HG03565 (cell line): ENCODE data around the gene DISC1.

Experiments used
- ATAC-seq: cut with Tn5 transposase; IDR thresholded peaks from one replicate; pipeline ENCODE4 v1.9.1; 2021; ENCODE audit warnings: mild to moderate bottlenecking, moderate library complexity; ENCODE audit not compliant: unreplicated experiment

Gene DISC1

GRCh38 chr1:231694075-231694431 lies 67.5 kb downstream of the DISC1 start:
- ATAC-seq = no peak

- ATAC-seq = no peak
Observed at GRCh38 chr1:231694465-231695077, 68.0 kb downstream of the DISC1 start.

- ATAC-seq = no peak
Observed at GRCh38 chr1:231695439-231696255, 69.1 kb downstream of the DISC1 start.

- ATAC-seq = no peak
Observed at GRCh38 chr1:231699784-231700183, 73.2 kb downstream of the DISC1 start.

GRCh38 chr1:231701306-231701705 lies 74.7 kb downstream of the DISC1 start:
- ATAC-seq = no peak

- no peak for ATAC-seq
Observed at GRCh38 chr1:231702331-231702730, 75.7 kb downstream of the DISC1 start.

GRCh38 chr1:231702804-231703203 lies 76.2 kb downstream of the DISC1 start:
- no peak for ATAC-seq

- no peak for ATAC-seq
Observed at GRCh38 chr1:231705806-231706760, 79.5 kb downstream of the DISC1 start.

- ATAC-seq = no peak
Observed at GRCh38 chr1:231706934-231707333, 80.3 kb downstream of the DISC1 start.

GRCh38 chr1:231707407-231707806 lies 80.8 kb downstream of the DISC1 start:
- no peak for ATAC-seq

GRCh38 chr1:231708394-231708793 lies 81.8 kb downstream of the DISC1 start:
- no peak for ATAC-seq

- ATAC-seq = no peak
Observed at GRCh38 chr1:231714440-231714839, 87.8 kb downstream of the DISC1 start.

- no peak for ATAC-seq
Observed at GRCh38 chr1:231715816-231716722, 89.5 kb downstream of the DISC1 start.

GRCh38 chr1:231716879-231717278 lies 90.3 kb downstream of the DISC1 start:
- no peak for ATAC-seq

- ATAC-seq = no peak
Observed at GRCh38 chr1:231719485-231720183, 93.0 kb downstream of the DISC1 start.

- no peak for ATAC-seq
Observed at GRCh38 chr1:231720652-231721325, 94.2 kb downstream of the DISC1 start.

- no peak for ATAC-seq
Observed at GRCh38 chr1:231721436-231721835, 94.8 kb downstream of the DISC1 start.

- no peak for ATAC-seq
Observed at GRCh38 chr1:231722356-231722755, 95.8 kb downstream of the DISC1 start.

- no peak for ATAC-seq
Observed at GRCh38 chr1:231723146-231723545, 96.6 kb downstream of the DISC1 start.
